ENCODE measurements around the gene IFFO2.
"Not testable (repeated sequence)": the region's sequence is repeated elsewhere in the genome, so short reads cannot be mapped to it uniquely, and the experiment has no call there.

Gene IFFO2

DNA sequence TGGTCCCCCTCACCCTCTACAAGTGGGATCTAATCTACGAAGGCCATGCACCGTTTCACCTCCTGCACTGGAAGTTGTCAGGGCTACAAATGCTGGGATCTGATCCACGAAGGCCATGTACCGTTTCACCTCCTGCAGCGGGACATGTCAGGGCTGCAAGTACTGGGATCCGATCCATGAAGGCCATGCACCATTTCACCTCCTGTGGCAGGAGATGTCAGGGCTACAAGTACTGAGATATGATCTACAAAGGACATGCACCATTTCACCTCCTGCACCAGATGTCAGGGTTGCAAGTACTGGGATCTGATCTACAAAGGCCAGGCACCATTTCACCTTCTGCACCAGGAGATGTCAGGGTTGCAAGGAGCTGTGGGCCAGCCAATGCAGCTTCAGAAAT is 61.2 kb downstream of the IFFO2 start:
- DNase-seq (ENCODE audit: low read depth, low spot score), result no peak

DNA sequence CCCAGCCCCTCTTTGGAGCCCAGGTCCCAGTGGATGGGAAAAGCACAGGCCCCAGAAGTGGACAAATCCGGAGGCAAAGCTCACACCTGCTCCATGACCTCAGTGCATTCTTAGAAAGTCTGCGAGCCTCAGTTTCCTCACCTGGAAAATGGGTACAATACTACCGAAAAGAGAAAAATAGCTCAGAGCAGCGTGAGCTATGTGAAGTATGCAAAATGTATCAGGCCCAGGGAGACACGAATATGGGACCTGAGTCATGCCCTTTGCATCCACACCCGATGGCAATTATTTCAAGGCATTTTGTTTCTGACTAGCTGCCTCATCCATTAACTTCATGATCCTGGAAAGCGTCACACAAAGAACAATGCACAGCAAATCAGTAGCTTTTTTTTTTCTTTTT is 63.4 kb downstream of the IFFO2 start:
- DNase-seq (ENCODE audit: low read depth, low spot score), result no peak

GRCh38 chr1:18891858-18892257 is 64.6 kb downstream of the IFFO2 start:
- not testable (repeated sequence) for DNase-seq (ENCODE audit: low read depth, low spot score)

DNA sequence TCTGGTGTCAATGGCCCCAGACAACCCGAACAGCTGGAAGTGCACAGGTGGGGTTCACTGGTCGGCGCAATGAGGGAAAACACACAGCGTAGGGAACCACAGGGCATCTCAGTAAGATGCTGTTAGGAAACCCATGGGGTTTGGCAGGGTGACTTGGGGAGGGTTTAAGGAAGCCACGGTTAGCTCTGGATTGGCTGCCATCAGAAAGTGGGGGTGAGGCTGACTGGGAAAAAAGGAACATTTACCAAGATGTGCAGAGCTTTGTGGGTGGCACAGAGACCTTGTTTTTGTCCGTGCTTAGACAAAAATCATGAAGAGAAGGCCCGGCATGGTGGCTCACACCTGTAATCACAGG is 65.1 kb downstream of the IFFO2 start:
- no peak for DNase-seq (ENCODE audit: low read depth, low spot score)

DNA sequence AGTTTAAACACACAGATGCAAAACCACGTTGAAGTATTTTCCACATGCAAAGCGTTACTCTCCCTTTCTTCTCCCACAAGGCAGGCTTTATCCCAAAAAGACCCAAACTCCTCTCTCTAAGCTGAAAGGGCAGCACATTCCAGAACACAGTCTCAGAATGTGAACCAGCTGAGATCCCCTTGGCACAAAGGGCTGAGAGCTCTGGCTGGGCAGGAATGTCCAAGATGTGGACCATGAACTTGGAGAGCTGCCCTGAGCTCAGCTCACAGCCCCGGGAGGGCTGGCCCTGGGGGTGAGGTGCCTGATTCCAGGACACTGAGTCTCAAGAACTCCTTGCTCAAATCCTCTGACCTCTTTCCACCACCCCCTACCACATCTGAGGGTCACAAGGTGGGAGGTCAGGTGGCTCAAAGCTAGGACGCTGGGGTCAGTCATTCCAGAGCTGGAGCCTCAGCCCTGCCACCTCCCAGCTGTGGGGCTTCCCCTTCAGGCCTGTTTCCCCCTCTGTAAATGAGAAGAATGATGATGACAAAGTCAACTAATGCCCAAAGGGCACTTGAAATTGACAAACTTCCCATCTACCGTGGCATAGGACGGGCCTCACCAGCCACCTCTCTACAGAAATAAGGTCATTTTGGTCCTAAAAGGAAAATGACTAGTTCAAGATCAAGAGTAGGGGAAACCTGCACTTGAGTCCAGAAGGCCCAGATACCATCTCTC is 65.6 kb downstream of the IFFO2 start:
- no peak for DNase-seq (ENCODE audit: low read depth, low spot score)

DNA sequence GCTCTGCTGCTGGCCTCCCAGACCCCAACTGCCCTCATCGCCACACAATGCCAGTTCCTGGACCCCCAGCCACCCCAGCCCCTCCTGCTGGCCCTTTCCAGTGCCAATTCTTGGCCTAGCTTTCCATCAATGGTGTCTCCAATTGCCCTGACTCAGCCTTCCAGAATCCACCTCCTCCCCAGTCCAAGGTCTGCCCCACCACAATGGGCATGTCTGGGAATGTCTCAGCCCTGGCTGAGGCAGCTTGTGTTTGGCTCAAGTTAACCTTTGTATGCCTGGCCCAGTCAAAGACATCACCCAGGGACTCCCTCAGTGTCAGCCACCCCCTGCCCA is 70.5 kb downstream of the IFFO2 start:
- no peak for DNase-seq (ENCODE audit: low read depth, low spot score)

DNA sequence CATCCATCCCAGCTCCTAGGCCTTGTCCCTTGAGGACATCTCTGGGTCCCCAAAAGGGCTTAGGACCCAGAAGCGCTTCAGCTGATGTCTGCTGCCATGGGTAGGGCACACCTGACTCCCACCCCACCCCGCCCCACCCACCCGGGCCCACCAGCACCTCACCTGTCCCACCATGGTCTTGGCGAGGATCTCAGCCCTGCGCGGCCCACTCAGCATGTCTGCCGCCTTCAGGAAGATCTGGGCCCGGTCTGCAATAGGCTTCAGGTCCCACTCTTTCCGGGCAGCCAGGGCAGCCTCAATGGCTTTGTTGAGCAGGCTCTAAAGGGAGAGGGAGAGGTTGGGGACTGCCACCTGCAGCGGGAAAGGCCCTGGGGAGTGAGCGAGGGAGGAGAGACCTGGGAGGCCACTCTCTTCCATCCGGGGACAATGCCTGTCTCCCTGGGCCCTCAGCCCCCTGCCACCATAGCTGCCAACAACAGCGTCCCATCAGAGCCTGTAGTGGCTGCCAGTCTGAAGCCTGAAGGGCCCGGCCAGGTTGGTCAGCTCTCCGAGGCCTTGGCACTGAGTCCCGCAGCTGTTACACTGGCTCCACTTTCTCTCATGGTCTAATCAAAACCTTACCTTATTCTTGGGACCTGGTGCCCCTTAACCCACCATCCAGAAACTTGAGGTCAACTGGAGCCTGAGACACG is 71.0 kb downstream of the IFFO2 start:
- DNase-seq (ENCODE audit: low read depth, low spot score), result no peak

DNA sequence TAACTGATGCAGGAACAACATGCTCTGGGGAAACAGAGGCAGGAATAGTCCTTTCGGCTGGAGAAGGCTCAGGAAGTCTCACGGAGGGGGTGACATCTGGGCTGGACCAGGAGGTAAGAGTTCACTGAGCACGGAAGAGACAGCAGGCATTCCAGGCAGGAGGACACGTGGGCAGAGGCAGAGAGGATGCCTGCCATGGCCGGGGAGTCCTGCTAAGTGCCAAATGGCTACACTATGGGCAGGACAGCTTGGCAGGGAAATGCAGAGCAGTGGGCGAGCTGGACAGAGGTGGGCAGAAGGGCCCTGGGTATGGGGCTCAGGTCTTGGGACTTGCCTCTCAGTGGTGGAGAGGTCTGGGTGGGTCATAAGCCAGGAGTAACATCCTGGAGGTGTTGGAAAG is 71.7 kb downstream of the IFFO2 start:
- no peak for DNase-seq (ENCODE audit: low read depth, low spot score)

DNA sequence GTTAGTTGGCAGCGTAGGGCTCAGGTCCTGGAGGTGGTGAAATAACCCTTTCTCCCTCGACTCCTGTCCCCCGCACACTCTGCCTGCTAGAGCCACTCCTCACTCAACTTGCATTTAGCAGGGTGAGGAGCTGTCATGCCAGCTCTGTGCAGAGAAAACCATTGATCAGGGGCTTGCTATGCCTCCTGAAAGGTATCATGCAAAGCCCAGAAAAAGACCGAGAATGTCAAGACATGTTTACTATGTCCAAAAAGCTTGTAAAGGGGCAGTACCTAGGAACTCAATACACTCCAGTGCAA is 72.1 kb downstream of the IFFO2 start:
- DNase-seq (ENCODE audit: low read depth, low spot score), result no peak

DNA sequence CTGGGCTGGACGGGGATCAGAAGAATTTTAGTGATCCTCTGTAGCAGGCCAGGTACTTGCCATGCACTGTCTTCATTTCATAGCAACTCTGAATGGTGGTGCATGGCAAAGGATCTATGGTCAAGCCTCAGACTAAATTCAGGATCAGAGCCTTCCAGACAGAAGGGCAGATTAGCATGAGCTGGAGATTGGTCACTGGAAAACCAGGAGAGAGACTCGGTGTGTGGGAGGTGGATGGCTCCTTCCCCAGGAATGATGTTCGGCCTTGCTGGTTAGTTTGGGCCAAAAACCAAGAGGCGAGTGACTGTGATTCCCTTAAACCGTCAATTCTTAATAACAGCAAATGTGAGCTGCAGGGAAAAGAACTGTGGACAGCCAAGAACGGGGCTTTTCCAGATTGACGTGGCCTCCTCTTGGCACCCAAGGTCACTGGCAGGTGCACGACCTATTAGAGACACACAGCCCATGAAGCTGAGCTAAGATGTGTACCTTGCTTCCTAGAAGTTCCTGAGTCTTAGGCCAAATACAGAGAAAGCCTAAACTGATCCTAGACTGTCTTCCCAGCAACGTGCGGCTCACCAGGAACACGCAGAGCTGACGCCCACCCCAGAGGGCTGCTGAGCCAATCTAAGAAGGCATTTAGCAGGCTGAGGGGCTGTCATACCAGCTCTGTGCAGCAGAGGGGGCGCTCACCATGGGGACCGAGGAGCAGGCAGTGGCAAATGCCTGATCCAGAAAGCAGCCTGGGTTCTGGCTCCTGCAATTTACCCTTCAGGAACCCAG is 72.6 kb downstream of the IFFO2 start:
- DNase-seq (ENCODE audit: low read depth, low spot score), result peak; percentile 86

GRCh38 chr1:18883079-18883478 is 73.4 kb downstream of the IFFO2 start:
- no peak for DNase-seq (ENCODE audit: low read depth, low spot score)

GRCh38 chr1:18882486-18882885 is 74.0 kb downstream of the IFFO2 start:
- DNase-seq (ENCODE audit: low read depth, low spot score), result no peak

- DNase-seq (ENCODE audit: low read depth, low spot score), result no peak
Measured at GRCh38 chr1:18881642-18882431, 74.6 kb downstream of the IFFO2 start.

GRCh38 chr1:18881164-18881563 is 75.3 kb downstream of the IFFO2 start:
- no peak for DNase-seq (ENCODE audit: low read depth, low spot score)

DNA sequence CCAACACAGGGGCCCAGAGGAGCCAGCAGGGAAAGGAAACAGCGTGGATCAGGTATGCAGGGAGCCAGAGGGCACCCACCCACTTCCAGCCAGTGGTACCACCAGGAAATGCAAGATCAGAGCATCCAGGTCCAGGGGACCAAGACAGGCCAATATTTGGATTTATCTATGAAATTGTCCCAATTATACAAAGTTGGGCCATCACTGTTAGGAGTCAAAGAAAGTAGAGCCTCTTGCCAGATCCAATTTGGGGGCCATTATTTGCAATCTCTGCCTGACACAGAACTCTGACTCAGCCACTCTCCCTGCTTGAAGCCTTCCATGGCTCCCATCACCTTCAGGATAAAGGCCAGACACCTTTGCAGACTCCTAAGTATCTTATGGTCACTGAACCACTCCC is 75.9 kb downstream of the IFFO2 start:
- no peak for DNase-seq (ENCODE audit: low read depth, low spot score)

GRCh38 chr1:18879791-18880309 is 76.6 kb downstream of the IFFO2 start:
- peak; percentile 71 for DNase-seq (ENCODE audit: low read depth, low spot score)

GRCh38 chr1:18879215-18879790 is 77.2 kb downstream of the IFFO2 start:
- DNase-seq (ENCODE audit: low read depth, low spot score), result no peak

- no peak for DNase-seq (ENCODE audit: low read depth, low spot score)
Measured at GRCh38 chr1:18878538-18879214, 77.8 kb downstream of the IFFO2 start.

DNA sequence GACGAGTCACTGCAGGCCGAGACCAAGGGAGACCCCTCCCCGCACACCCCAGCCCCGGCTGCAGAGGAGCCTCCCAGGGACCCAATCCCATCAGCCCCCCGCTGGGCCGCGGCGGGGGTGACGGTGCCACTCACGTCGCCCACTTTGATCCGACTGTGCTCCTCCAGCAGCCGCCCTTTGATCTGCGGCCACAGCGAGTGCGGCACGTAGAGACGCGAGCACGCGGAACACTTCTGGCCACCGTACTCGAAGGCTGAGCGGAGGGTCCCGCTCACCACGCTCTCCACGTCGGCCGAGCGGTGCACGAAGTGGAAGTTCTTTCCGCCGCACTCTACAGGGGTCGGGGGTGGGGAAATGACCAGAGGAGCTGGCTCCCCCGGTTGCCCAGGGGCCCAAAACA is 79.2 kb downstream of the IFFO2 start:
- DNase-seq (ENCODE audit: low read depth, low spot score), result no peak

- no peak for DNase-seq (ENCODE audit: low read depth, low spot score)
Measured at GRCh38 chr1:18876210-18876609, 80.3 kb downstream of the IFFO2 start.

- DNase-seq (ENCODE audit: low read depth, low spot score), result no peak
Measured at GRCh38 chr1:18875796-18876128, 80.7 kb downstream of the IFFO2 start.
